Hepatocyte (in vitro differentiated cells): Measurements from ENCODE around the gene NUDT3. TPM values are rescaled to one million over a fixed set of nuclear protein-coding genes. Genes with fewer than 3 reads are reported as not detected.

Experiments used
- DNase-seq: peaks from one replicate; pipeline ENCODE4 v3.0.0-alpha.2; 2016; ENCODE audit warnings: low spot score
- H2AFZ ChIP-seq: fragments of 200-600 bp; sonication (generic); 2 replicates; pipeline ENCODE4 v1.6.0; 2016; ENCODE audit warnings: antibody characterized with exemption, mild to moderate bottlenecking
- H3K27ac ChIP-seq: fragments of 200-600 bp; sonication (generic); 2 replicates; pipeline ENCODE4 v1.5.1; 2016; ENCODE audit warnings: mild to moderate bottlenecking
- H3K27me3 ChIP-seq: fragments of 200-600 bp; sonication (generic); 2 replicates; pipeline ENCODE4 v1.6.1; 2016
- H3K36me3 ChIP-seq: fragments of 200-600 bp; sonication (generic); replicated peaks from 2 replicates; pipeline ENCODE4 v1.5.1; 2016; ENCODE audit warnings: low read depth; ENCODE audit not compliant: insufficient read depth
- H3K4me1 ChIP-seq: fragments of 200-600 bp; sonication (generic); 2 replicates; pipeline ENCODE4 v1.5.1; 2016; ENCODE audit warnings: mild to moderate bottlenecking, moderate library complexity; ENCODE audit not compliant: insufficient read depth
- H3K4me2 ChIP-seq: fragments of 200-600 bp; sonication (generic); 2 replicates; pipeline ENCODE4 v1.6.0; 2016
- H3K4me3 ChIP-seq: fragments of 200-600 bp; sonication (generic); 2 replicates; pipeline ENCODE4 v1.5.1; 2016; ENCODE audit warnings: mild to moderate bottlenecking
- H3K79me2 ChIP-seq: fragments of 200-600 bp; sonication (generic); 2 replicates; pipeline ENCODE4 v1.6.0; 2017; ENCODE audit warnings: mild to moderate bottlenecking
- H3K9me2 ChIP-seq: fragments of 200-600 bp; sonication (generic); replicated peaks from 2 replicates; pipeline ENCODE4 v1.6.0; 2017; ENCODE audit warnings: mild to moderate bottlenecking; ENCODE audit not compliant: insufficient read depth
- H3K9me3 ChIP-seq: fragments of 200-600 bp; sonication (generic); 2 replicates; pipeline ENCODE4 v1.5.1; 2016; ENCODE audit warnings: low read depth, mild to moderate bottlenecking
- H4K20me1 ChIP-seq: fragments of 200-600 bp; sonication (generic); 2 replicates; pipeline ENCODE4 v1.6.0; 2016; ENCODE audit warnings: mild to moderate bottlenecking; ENCODE audit not compliant: insufficient read depth, poor library complexity, severe bottlenecking
- CTCF ChIP-seq: fragments of 200-600 bp; sonication (generic); IDR thresholded peaks from 2 replicates; pipeline ENCODE4 v1.5.1; 2016; ENCODE audit warnings: antibody characterized with exemption, mild to moderate bottlenecking; ENCODE audit not compliant: poor library complexity
- EZH2 ChIP-seq: fragments of 200-600 bp; sonication (generic); IDR thresholded peaks from 2 replicates; pipeline ENCODE4 v1.6.1; 2016; ENCODE audit warnings: antibody characterized with exemption, mild to moderate bottlenecking, borderline replicate concordance
- EZH2phosphoT487 ChIP-seq: fragments of 200-600 bp; sonication (generic); IDR thresholded peaks from one replicate; pipeline ENCODE4 v1.6.1; 2018; ENCODE audit warnings: antibody characterized with exemption, mild to moderate bottlenecking, low read depth, moderate library complexity; ENCODE audit not compliant: unreplicated experiment, severe bottlenecking
- WGBS: methylation state at CpG from one replicate; pipeline ENCODE4 v1.1.6; 2016; ENCODE audit warnings: low lambda C conversion rate; ENCODE audit errors: missing lambda C conversion rate; 5-methylcytosine and 5-hydroxymethylcytosine counted together
- polyA plus RNA-seq: library from polyadenylated mRNA; unstranded; fragments of >200 nt; fragmentation: Nextera tagmentation; extraction: Ambion mirVana; gene quantifications from 2 replicates; pipeline ENCODE4 v1.2.1, GENCODE V29; 2016
- total RNA-seq: library from RNA; depleted of rRNA; stranded (reverse); fragments of >200 nt; gene quantifications from 2 replicates; pipeline ENCODE4 v1.2.3, GENCODE V29; 2014

The NUDT3 gene
- total and polyA plus RNA-seq, 2 experiments from 2014 or later = 6.2 to 20.4 TPM

- Histone ChIP-seq H2AFZ (no peak overlapping the region), H4K20me1 (no peaks in the 10 kb centered on the region), H3K4me2 (no peak overlapping the region), H3K9me3 (no peaks in the 10 kb centered on the region), H3K4me3 (no peak overlapping the region), H3K27ac (no peak overlapping the region), H3K79me2 (peaks cover 2% of the 10 kb centered on the region), H3K4me1 (no peaks in the 10 kb centered on the region), H3K27me3 (no peaks in the 10 kb centered on the region), H3K9me2 (no peaks in the 10 kb centered on the region), H3K36me3 (no peaks in the 10 kb centered on the region)
- WGBS = 98% methylated on average over 3 of the region's 3 CpGs
- no peak for DNase-seq
- no peak for TF ChIP-seq CTCF
- no peak for TF ChIP-seq EZH2phosphoT487
- TF ChIP-seq EZH2 = no peak
Measured at GRCh38 chr6:34292954-34293353, 99.5 kb downstream of the NUDT3 start.

GRCh38 chr6:34289137-34289536 lies 103.3 kb downstream of the NUDT3 start:
- Histone ChIP-seq H3K27me3 (no peaks in the 10 kb centered on the region), H4K20me1 (no peaks in the 10 kb centered on the region), H3K27ac (no peak overlapping the region), H3K4me1 (no peaks in the 10 kb centered on the region), H3K4me3 (no peak overlapping the region), H3K36me3 (no peaks in the 10 kb centered on the region), H3K9me2 (no peaks in the 10 kb centered on the region), H3K9me3 (no peaks in the 10 kb centered on the region), H2AFZ (no peak overlapping the region), H3K4me2 (no peak overlapping the region), H3K79me2 (no peaks in the 10 kb centered on the region)
- DNase-seq = no peak
- 98% methylated on average over 11 of the region's 11 CpGs for WGBS
- TF ChIP-seq EZH2phosphoT487 = no peak
- TF ChIP-seq EZH2 = no peak
- no peak for TF ChIP-seq CTCF

- 91% methylated on average over 5 of the region's 5 CpGs for WGBS
- Histone ChIP-seq H2AFZ (no peak overlapping the region), H3K9me2 (no peaks in the 10 kb centered on the region), H3K36me3 (no peaks in the 10 kb centered on the region), H3K79me2 (no peaks in the 10 kb centered on the region), H3K4me3 (no peak overlapping the region), H3K4me1 (no peaks in the 10 kb centered on the region), H3K9me3 (no peaks in the 10 kb centered on the region), H3K27ac (no peak overlapping the region), H3K27me3 (no peaks in the 10 kb centered on the region), H4K20me1 (no peaks in the 10 kb centered on the region), H3K4me2 (no peak overlapping the region)
- no peak for DNase-seq
- no peak for TF ChIP-seq EZH2phosphoT487
- no peak for TF ChIP-seq EZH2
- no peak for TF ChIP-seq CTCF
Measured at GRCh38 chr6:34288581-34288980, 103.9 kb downstream of the NUDT3 start.
